Measurements from ENCODE around the gene ZFYVE19. TPM values are rescaled to one million over a fixed set of nuclear protein-coding genes. Genes with fewer than 3 reads are reported as not detected.

Gene ZFYVE19
- total and polyA plus RNA-seq, 3 donors from 2014 or later, result 22.4 to 38.2 (median 26.3) TPM

DNA sequence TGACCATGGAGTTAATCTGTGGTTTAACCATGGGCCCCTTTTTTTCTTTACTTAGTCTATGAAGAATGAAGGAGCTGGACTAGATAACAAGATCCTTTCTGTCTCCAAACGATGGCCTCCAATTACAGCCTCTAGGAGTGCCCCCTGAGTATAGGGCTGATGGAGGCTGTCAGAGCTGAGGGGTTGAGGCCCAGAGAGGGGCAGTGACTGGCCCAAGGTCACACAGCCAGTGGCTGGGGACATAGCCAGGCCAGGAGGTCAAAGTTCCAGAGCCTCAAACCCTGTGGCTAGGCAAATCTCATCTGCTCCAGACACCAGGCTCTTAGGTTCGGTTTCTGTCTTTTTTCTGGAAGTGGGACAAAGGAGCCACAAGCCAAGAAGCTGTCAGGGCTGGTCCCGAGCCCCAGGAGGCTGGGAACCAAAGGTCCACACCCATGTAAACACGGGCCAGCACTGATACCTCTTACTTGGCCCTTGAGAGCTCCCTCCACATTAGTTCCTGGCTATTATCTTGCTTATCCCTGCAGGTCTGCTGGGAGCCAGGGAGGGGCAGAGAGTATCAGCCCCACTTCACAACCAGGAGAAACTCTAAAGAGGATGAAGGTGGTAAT lies 56.9 kb downstream of the ZFYVE19 start:
- Histone ChIP-seq H3K9me3 (no peaks in the 10 kb centered on the region), H3K27ac (no peak overlapping the region), H3K36me3 (ENCODE audit: low read depth, missing control alignments) (no peaks in the 10 kb centered on the region), H3K27me3 (no peaks in the 10 kb centered on the region), H3K4me3 (no peak overlapping the region), H3K4me1 (no peaks in the 10 kb centered on the region)
- WGBS, 2 donors, result 64 to 77% methylated on average over 4 of the region's 4 CpGs
- intact Hi-C loops (cut with DNase I; ENCODE audit: low total_unique reads), result no loop called here
- DNase-seq, result no peak
- no peak for TF ChIP-seq POLR2A (IDR thresholded peaks at IDR 0.05)
- TF ChIP-seq, protein P1, sequence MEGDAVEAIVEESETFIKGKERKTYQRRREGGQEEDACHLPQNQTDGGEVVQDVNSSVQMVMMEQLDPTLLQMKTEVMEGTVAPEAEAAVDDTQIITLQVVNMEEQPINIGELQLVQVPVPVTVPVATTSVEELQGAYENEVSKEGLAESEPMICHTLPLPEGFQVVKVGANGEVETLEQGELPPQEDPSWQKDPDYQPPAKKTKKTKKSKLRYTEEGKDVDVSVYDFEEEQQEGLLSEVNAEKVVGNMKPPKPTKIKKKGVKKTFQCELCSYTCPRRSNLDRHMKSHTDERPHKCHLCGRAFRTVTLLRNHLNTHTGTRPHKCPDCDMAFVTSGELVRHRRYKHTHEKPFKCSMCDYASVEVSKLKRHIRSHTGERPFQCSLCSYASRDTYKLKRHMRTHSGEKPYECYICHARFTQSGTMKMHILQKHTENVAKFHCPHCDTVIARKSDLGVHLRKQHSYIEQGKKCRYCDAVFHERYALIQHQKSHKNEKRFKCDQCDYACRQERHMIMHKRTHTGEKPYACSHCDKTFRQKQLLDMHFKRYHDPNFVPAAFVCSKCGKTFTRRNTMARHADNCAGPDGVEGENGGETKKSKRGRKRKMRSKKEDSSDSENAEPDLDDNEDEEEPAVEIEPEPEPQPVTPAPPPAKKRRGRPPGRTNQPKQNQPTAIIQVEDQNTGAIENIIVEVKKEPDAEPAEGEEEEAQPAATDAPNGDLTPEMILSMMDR (IDR thresholded peaks at IDR 0.05), result no peak

Small RNA genes lying within 50 kb of the gene (small RNA-seq; reads per million reads assigned to genes)
- 0 reads per million in 2 donors for gene SUMO2P15

Other genes starting within 250 kb of the ZFYVE19 start
- gene CCDC32, start 242.0 kb upstream of the ZFYVE19 start, total RNA-seq, result 10 to 100 TPM; 13.9 to 19.4 TPM
- 18.3 TPM for gene CCDC32, start 242.0 kb upstream of the ZFYVE19 start, polyA plus RNA-seq (ENCODE audit: insufficient read depth, low read depth, low replicate concordance)
- 10 to 100 TPM; 12.3 to 14.9 TPM for gene RPUSD2, start 237.8 kb upstream of the ZFYVE19 start, total RNA-seq
- gene RPUSD2, start 237.8 kb upstream of the ZFYVE19 start, polyA plus RNA-seq (ENCODE audit: insufficient read depth, low read depth, low replicate concordance), result 9.0 TPM
- 10 to 100 TPM; 50.9 to 66.0 TPM for gene KNL1, start 212.8 kb upstream of the ZFYVE19 start, total RNA-seq
- gene KNL1, start 212.8 kb upstream of the ZFYVE19 start, polyA plus RNA-seq (ENCODE audit: insufficient read depth, low read depth, low replicate concordance), result 28.7 TPM
- 10 to 100 TPM; 13.8 to 16.9 TPM for gene RAD51, start 111.9 kb upstream of the ZFYVE19 start, total RNA-seq
- gene RAD51, start 111.9 kb upstream of the ZFYVE19 start, polyA plus RNA-seq (ENCODE audit: insufficient read depth, low read depth, low replicate concordance), result 76.1 TPM
- gene RMDN3, start 51.8 kb upstream of the ZFYVE19 start, total RNA-seq, result 10 to 100 TPM; 31.5 to 33.1 TPM
- 37.3 TPM for gene RMDN3, start 51.8 kb upstream of the ZFYVE19 start, polyA plus RNA-seq (ENCODE audit: insufficient read depth, low read depth, low replicate concordance)
- gene GCHFR, start 43.0 kb upstream of the ZFYVE19 start, total RNA-seq, result 10 to 100 TPM in 1 of 2 donors, 1 to 10 TPM in 1; 8.5 to 15.0 TPM
- 7.4 TPM for gene GCHFR, start 43.0 kb upstream of the ZFYVE19 start, polyA plus RNA-seq (ENCODE audit: insufficient read depth, low read depth, low replicate concordance)
- gene C15orf62, start 37.1 kb upstream of the ZFYVE19 start, total RNA-seq, result under 1 TPM in 1 of 2 donors, not detected in 1; 0.24 TPM
- not detected for gene C15orf62, start 37.1 kb upstream of the ZFYVE19 start, polyA plus RNA-seq (ENCODE audit: insufficient read depth, low read depth, low replicate concordance)
- gene DNAJC17, start 384 bp downstream of the ZFYVE19 start, total RNA-seq, result 10 to 100 TPM; 11.1 to 21.6 TPM
- gene DNAJC17, start 384 bp downstream of the ZFYVE19 start, polyA plus RNA-seq (ENCODE audit: insufficient read depth, low read depth, low replicate concordance), result 22.6 TPM
- gene PPP1R14D, start 21.6 kb downstream of the ZFYVE19 start, total RNA-seq, result under 1 TPM; 0.43 to 0.55 TPM
- not detected for gene PPP1R14D, start 21.6 kb downstream of the ZFYVE19 start, polyA plus RNA-seq (ENCODE audit: insufficient read depth, low read depth, low replicate concordance)
- 10 to 100 TPM in 1 of 2 donors, 1 to 10 TPM in 1; 9.5 to 10.5 TPM for gene SPINT1, start 37.0 kb downstream of the ZFYVE19 start, total RNA-seq
- 7.2 TPM for gene SPINT1, start 37.0 kb downstream of the ZFYVE19 start, polyA plus RNA-seq (ENCODE audit: insufficient read depth, low read depth, low replicate concordance)
- gene RHOV, start 67.1 kb downstream of the ZFYVE19 start, total RNA-seq, result under 1 TPM; 0.24 to 0.50 TPM
- gene RHOV, start 67.1 kb downstream of the ZFYVE19 start, polyA plus RNA-seq (ENCODE audit: insufficient read depth, low read depth, low replicate concordance), result 0.91 TPM
- 10 to 100 TPM; 25.5 to 33.4 TPM for gene VPS18, start 87.4 kb downstream of the ZFYVE19 start, total RNA-seq
- 16.3 TPM for gene VPS18, start 87.4 kb downstream of the ZFYVE19 start, polyA plus RNA-seq (ENCODE audit: insufficient read depth, low read depth, low replicate concordance)
- gene DLL4, start 122.3 kb downstream of the ZFYVE19 start, total RNA-seq, result 1 to 10 TPM; 3.5 to 3.9 TPM
- gene DLL4, start 122.3 kb downstream of the ZFYVE19 start, polyA plus RNA-seq (ENCODE audit: insufficient read depth, low read depth, low replicate concordance), result 2.0 TPM
- 1 to 10 TPM; 2.5 to 5.9 TPM for gene CHAC1, start 146.4 kb downstream of the ZFYVE19 start, total RNA-seq
- 1.8 TPM for gene CHAC1, start 146.4 kb downstream of the ZFYVE19 start, polyA plus RNA-seq (ENCODE audit: insufficient read depth, low read depth, low replicate concordance)

Data from testis (tissue), 3 donors.